Epithelial cell of proximal tubule (primary cell): ENCODE measurements around the gene TBC1D20. TPM values are rescaled to one million over a fixed set of nuclear protein-coding genes. Genes with fewer than 3 reads are reported as not detected.

Experiments used
- DNase-seq: peaks from one replicate; pipeline ENCODE4 v3.0.0-alpha.2; 2011; ENCODE audit warnings: low read depth
- H3K4me3 ChIP-seq: 2 replicates; pipeline ENCODE4 v1.5.1; 2011; ENCODE audit warnings: low read depth, mild to moderate bottlenecking, low read length
- CTCF ChIP-seq: conservative IDR thresholded peaks from 2 replicates; pipeline ENCODE4 v1.5.1; 2012; ENCODE audit warnings: low read depth, mild to moderate bottlenecking, low read length
- total RNA-seq: library from RNA; depleted of rRNA; stranded (reverse); fragments of >200 nt; gene quantifications from 2 replicates; pipeline ENCODE4 v1.2.3, GENCODE V29; 2015

The TBC1D20 gene
- total RNA-seq, 1 donor from 2014 or later, result 16.4 TPM

DNA sequence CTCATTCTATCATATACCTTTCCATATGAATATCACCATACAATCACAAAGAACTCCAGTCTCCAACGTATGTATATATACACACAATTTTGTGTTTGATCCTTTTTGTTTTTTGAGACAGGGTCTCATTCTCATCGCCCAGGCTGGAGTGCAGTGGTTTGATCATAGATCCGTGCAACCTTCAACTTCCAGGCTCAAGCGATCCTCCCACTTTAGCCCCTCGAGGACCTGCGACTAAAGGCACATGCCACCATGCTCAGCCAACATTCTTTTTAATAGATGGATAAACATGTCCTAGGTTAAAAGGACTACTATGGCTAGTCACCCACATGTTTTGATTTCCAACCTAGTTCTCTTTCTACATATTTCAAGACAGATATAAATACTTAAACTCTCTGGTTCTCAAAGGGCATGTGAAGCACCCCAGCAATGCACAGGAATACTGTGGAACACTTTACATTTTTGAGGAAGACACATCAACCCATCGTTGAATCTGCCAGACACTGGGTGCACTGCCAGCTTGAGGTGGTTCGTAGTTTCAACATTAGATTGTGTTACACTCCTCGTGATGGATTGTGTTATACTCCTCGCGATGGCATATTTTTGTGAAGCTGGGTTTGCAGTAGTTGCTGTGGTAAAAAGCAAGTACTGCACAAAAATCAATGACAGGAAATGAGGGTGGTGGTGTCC, 40.9 kb upstream of the TBC1D20 start:
- no peak overlapping the region for H3K4me3 ChIP-seq
- no peak for TF ChIP-seq CTCF
- no peak for DNase-seq

- H3K4me3 ChIP-seq, result no peak overlapping the region
- DNase-seq, result no peak
- TF ChIP-seq CTCF, result no peak
These were observed 35.6 kb upstream of the TBC1D20 start for GRCh38 chr20:497979-498378.

GRCh38 chr20:496126-496696, 33.9 kb upstream of the TBC1D20 start:
- no peak overlapping the region for H3K4me3 ChIP-seq
- TF ChIP-seq CTCF, result no peak
- no peak for DNase-seq

GRCh38 chr20:492159-492558, 29.8 kb upstream of the TBC1D20 start:
- no peak for TF ChIP-seq CTCF
- no peak for DNase-seq
- H3K4me3 ChIP-seq, result no peak overlapping the region

DNA sequence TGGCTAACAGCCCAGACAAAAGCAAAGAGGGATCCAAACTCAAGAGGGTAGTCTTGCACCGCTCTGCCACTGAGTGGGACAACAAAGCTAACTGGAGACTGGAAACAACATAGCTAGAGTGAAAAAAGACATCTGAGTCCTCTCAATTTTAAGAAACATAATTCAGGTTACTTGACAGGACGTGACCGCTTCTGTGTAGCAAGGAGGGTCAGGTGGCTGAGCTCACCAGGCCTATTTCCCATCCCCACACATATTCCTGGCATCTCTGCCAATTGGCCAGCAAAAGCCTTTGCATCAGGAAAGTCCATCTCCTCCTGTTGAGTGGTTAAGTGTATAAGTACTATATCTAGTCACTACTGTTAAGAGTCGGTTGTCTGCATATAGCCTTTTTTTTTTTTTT, 25.3 kb upstream of the TBC1D20 start:
- no peak for TF ChIP-seq CTCF
- DNase-seq, result no peak
- no peak overlapping the region for H3K4me3 ChIP-seq

DNA sequence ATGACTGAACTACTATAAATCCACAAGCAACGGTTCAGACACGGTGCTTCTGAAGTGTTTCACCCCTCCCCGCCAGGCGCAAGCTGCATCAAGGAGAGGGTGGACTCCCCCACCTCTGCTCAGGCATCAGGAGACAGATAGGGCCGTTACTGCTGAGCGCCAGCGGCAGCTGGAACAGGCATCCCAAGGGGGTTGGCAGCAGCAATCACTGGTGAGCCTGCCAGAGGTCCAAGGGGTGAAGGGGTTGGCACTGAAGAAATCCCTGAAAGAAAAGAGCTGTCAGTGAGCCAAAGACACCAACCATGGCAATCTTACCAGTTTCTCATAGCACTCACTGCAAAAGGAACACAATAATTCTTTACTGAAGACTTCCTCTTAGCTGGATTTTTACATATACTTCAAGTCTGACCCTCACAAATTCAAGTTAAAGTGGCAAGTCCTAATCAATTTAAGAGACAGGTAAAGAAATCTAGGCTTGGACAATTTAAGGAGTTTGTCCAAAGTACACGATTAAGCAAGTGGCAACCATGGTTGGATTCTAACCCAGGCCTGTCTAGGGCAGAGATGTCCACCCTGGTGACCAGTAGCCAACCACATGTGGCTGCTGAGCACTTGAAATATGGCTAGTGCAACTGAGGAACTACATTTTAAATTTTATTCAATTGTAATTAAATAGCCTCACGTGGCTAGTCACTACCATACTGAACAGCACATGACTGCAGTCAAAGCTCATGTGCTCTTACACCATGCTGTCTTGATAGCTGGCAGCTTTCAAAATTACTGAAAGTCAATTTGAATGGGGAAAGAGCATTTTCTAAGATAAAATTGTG, 21.7 kb upstream of the TBC1D20 start:
- DNase-seq, result no peak
- no peak for TF ChIP-seq CTCF

More for the DNA sequence above, 21.7 kb upstream of the TBC1D20 start:
- H3K4me3 ChIP-seq, result no peak overlapping the region
